Heart left ventricle (tissue), 16 donors: ENCODE results near the gene USP8. TPM values are rescaled to one million over a fixed set of nuclear protein-coding genes. Genes with fewer than 3 reads are reported as not detected.

ENCODE experiments used
- ATAC-seq, 4 donors: fragments of 200-7000 bp; cut with Tn5 transposase; one replicate each; pipeline ENCODE4 v1.9.1; 2020 to 2022; ENCODE audit warnings: moderate library complexity in 4 of 4, mild to moderate bottlenecking in 3 of 4, moderate number of reproducible peaks in 1 of 4
- DNase-seq, 5 donors: peaks; one replicate each; pipeline ENCODE4 v3.0.0-alpha.2; 2020
- H3K27ac ChIP-seq, 12 donors: fragments of 200-600 bp; sonication (generic) in 4 of 12; one replicate each; pipeline versions ENCODE4 v1.5.0 to v1.8.0; 2016 to 2022; ENCODE audit warnings: mild to moderate bottlenecking in 2 of 12
- H3K27me3 ChIP-seq, 9 donors: fragments of 200-600 bp; sonication (generic) in 2 of 9; one replicate each; pipeline versions ENCODE4 v1.5.1 to v1.8.0; 2016 to 2022; ENCODE audit warnings: mild to moderate bottlenecking in 3 of 9
- H3K36me3 ChIP-seq, 9 donors: fragments of 200-600 bp; sonication (generic) in 2 of 9; one replicate each; pipeline versions ENCODE4 v1.5.0 to v1.8.0; 2018 to 2022; ENCODE audit warnings: mild to moderate bottlenecking in 2 of 9
- H3K4me1 ChIP-seq, 12 donors: fragments of 200-600 bp; sonication (generic) in 4 of 12; one replicate each; pipeline versions ENCODE4 v1.5.0 to v1.8.0; 2016 to 2022; ENCODE audit warnings: mild to moderate bottlenecking in 3 of 12
- H3K4me3 ChIP-seq, 12 donors: fragments of 200-600 bp; sonication (generic) in 4 of 12; one replicate each; pipeline versions ENCODE4 v1.5.0 to v1.8.0; 2017 to 2022; ENCODE audit warnings: mild to moderate bottlenecking in 9 of 12, moderate library complexity in 4 of 12
- H3K9me3 ChIP-seq, 12 donors: fragments of 200-600 bp; sonication (generic) in 4 of 12; one replicate each; pipeline versions ENCODE4 v1.5.0 to v1.8.0; 2016 to 2022; ENCODE audit warnings: mild to moderate bottlenecking in 1 of 12
- POLR2A ChIP-seq, 2 donors: fragments of 450-650 bp; IDR thresholded peaks; one replicate each; pipeline ENCODE4 v1.6.1; 2017; ENCODE audit warnings: antibody characterized with exemption in 2 of 2, mild to moderate bottlenecking in 2 of 2, moderate library complexity in 2 of 2
- WGBS, 4 donors: extraction: QIAGEN DNeasy Blood & Tissue Kit in 2 of 4; methylation state at CpG; one replicate each; pipeline versions ENCODE4 v1.1.5 to v1.1.7; 2013 to 2018; 5-methylcytosine and 5-hydroxymethylcytosine counted together
- intact Hi-C, 10 donors: fragments of 100-400 bp; cut with DNase I; formaldehyde crosslinking; loops; one replicate each; pipeline versions ENCODE4 v1.11.1 to v1.14.2; 2022
- polyA plus RNA-seq, 2 donors: library from polyadenylated mRNA; stranded (reverse); fragments of 200-250 nt; gene quantifications; one replicate each; pipeline ENCODE4 v1.2.3, GENCODE V29; 2013
- total RNA-seq, 9 donors: library from RNA; depleted of rRNA in 2 of 9; stranded (reverse); fragments of >200 nt in 2 of 9; fragmentation: NEBNext Ultra II Directional in 3 of 9; extraction: Animal tissue kit (Norgen Biotek cat#: 25700) in 3 of 9; gene quantifications; one replicate each; pipeline versions ENCODE4 v1.1.0 to v1.2.4, GENCODE V29; 2016 to 2023
- TF ChIP-seq, protein P1 (sequence below), 12 donors: fragments of 200-600 bp; sonication (generic) in 4 of 12; IDR thresholded peaks; one replicate each; pipeline versions ENCODE4 v1.5.0 to v1.8.0; 2018 to 2022; ENCODE audit warnings: antibody characterized with exemption in 12 of 12, mild to moderate bottlenecking in 5 of 12
- donor health status: ischemic (EF 13 %, LVEDD 7.1; RV severe dilation, severe dysfunction).
- donor health status: healthy with polysubstance abuse.
- donor health status: DM: no; HTN: yes; CAD: no.
- donor health status: DM: no; HTN: no; CAD: no.
- donor health status: ischemic (EF 25% LVEDD 6.9; RV normal size, moderate dysfunction).
- donor health status: ischemic (EF 25% LVEDD 5.7; RV mildly dilated, moderate dysfunction).
- donor health status: healthy.
- donor health status: DM: yes; HTN: yes; CAD: no.
- donor health status: ischemic (EF 35%, LVEDD 5.7; RV mildly dilated, moderate dysfunction).
- donor health status: nonischemic (EF 11% LVEDD 7.7; RV severe dilation, severe dysfunction).
- donor health status: DM: yes; HTN: yes; CAD: no.
- donor health status: PGD.
- donor health status: ischemic (EF 29% LVEDD 5.4; RV normal size, mild dysfunction).
- donor health status: nonischemic (EF 23%, LVEDD 6.1; RV moderate dilation, normal function).

USP8 gene
- total and polyA plus RNA-seq, 11 donors: 12.6 to 53.3 (median 40.8) TPM

DNA sequence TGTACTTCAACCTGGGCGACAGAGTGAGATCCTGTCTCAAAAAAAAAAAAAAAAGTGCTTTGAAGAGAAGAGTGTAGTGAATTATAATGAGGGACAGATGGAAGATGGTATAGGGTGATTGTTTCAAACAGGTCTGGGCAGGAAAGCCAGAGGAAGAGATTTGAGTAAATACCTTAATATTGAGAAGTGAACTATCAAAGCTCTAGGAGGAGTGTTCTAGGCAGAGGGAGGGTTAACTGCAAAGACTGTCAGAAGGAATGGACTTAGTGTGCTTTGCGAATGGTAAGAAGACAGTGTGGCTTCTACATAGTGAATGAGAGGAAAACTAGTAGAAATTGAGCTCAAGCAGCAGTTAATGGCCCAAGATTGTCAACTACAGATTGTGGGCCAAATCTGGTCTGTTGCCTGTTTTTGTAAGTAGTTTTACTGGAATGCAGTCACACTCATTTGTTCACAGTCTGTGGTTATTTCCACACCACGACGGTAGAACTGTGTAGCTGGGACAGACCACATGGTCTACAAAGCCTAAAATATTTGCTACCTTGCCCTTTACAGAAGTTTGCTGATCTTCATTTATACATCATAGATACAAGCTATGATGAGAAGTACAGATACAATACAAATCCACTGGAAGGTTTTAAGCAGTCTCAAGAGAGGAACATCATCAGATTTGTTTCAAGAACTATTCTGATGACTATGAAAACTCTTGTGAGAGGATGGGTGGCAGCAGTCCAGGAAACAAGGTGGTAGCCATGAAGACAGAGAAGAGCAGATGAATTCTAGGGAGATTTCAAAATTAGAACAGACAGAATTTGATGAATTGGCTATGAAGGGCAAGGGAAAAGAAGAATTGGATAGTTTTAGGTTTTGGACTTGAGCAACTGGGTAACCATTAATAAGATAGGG is 138.8 kb downstream of the USP8 start:
- H3K9me3 ChIP-seq: no peaks in the 10 kb centered on the region
- no peaks in the 10 kb centered on the region for H3K27me3 ChIP-seq
- DNase-seq (no peak), ATAC-seq (peak in 1 of 4 donors; percentile 14)
- TF ChIP-seq, protein P1, sequence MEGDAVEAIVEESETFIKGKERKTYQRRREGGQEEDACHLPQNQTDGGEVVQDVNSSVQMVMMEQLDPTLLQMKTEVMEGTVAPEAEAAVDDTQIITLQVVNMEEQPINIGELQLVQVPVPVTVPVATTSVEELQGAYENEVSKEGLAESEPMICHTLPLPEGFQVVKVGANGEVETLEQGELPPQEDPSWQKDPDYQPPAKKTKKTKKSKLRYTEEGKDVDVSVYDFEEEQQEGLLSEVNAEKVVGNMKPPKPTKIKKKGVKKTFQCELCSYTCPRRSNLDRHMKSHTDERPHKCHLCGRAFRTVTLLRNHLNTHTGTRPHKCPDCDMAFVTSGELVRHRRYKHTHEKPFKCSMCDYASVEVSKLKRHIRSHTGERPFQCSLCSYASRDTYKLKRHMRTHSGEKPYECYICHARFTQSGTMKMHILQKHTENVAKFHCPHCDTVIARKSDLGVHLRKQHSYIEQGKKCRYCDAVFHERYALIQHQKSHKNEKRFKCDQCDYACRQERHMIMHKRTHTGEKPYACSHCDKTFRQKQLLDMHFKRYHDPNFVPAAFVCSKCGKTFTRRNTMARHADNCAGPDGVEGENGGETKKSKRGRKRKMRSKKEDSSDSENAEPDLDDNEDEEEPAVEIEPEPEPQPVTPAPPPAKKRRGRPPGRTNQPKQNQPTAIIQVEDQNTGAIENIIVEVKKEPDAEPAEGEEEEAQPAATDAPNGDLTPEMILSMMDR (IDR thresholded peaks at IDR 0.05): no peak
- no peak for TF ChIP-seq POLR2A (IDR thresholded peaks at IDR 0.05)
- peaks cover 0 to 98% (median 85%) of the 10 kb centered on the region in 9 donors for H3K36me3 ChIP-seq
- no peaks in the 10 kb centered on the region for H3K4me1 ChIP-seq
- no peak overlapping the region for H3K27ac ChIP-seq
- intact Hi-C loops: loop anchor here in 1 of 10 donors (10.0 kb wide), 1 partner anchor 82 kb away; no protein-coding TSS in a partner anchor
- H3K4me3 ChIP-seq: no peak overlapping the region
- WGBS, 4 donors: 70 to 83% (median 77%) methylated on average over 4 of the region's 4 CpGs

DNA sequence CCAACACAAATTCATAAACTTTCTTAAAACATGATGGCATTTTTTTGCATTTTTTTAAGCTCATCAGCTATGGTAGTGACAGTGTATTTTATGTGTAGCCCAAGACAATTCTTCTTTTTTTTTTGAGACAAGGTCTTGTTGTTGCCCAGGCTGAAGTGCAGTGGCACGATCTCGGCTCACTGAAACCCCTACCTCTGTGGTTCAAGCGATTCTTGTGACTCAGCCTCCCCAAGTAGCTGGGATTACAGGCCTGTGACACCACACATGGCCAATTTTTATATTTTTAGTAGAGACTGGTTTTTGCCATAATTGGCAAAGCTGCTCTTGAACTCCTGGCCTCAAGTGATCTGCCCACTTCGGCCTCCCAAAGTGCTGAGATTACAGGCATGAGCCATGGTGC is 139.6 kb downstream of the USP8 start:
- Histone ChIP-seq H3K36me3 (peaks cover 0 to 98% (median 84%) of the 10 kb centered on the region in 9 donors), H3K27me3 (no peaks in the 10 kb centered on the region), H3K9me3 (no peaks in the 10 kb centered on the region), H3K4me1 (no peaks in the 10 kb centered on the region), H3K4me3 (no peak overlapping the region), H3K27ac (no peak overlapping the region)
- no peak for TF ChIP-seq POLR2A (IDR thresholded peaks at IDR 0.05)
- TF ChIP-seq, protein P1 (IDR thresholded peaks at IDR 0.05): no peak
- WGBS, 4 donors: 89 to 97% (median 95%) methylated on average over 4 of the region's 4 CpGs
- no peak for ATAC-seq
- DNase-seq: no peak
- intact Hi-C loops: loop anchor here in 1 of 10 donors (10.0 kb wide), 1 partner anchor 81 kb away; no protein-coding TSS in a partner anchor

Other genes with a start within 250 kb of the USP8 start
- under 1 TPM in 2 of 9 donors, not detected in 7; 0.12 to 0.29 TPM for gene SLC27A2, start 242.2 kb upstream of the USP8 start, total RNA-seq
- gene SLC27A2, start 242.2 kb upstream of the USP8 start, polyA plus RNA-seq: under 1 TPM in 1 of 2 donors, not detected in 1; 0.04 TPM
- gene HDC, start 158.7 kb upstream of the USP8 start, total RNA-seq: under 1 TPM in 7 of 9 donors, not detected in 2; 0.18 to 0.97 (median 0.46) TPM
- gene HDC, start 158.7 kb upstream of the USP8 start, polyA plus RNA-seq: under 1 TPM in 1 of 2 donors, not detected in 1; 0.19 TPM
- 10 to 100 TPM in 3 of 9 donors, 1 to 10 TPM in 6; 7.0 to 14.2 (median 9.6) TPM for gene GABPB1, start 69.2 kb upstream of the USP8 start, total RNA-seq
- 1 to 10 TPM; 3.6 to 9.8 TPM for gene GABPB1, start 69.2 kb upstream of the USP8 start, polyA plus RNA-seq
- 1 to 10 TPM in 2 of 9 donors, under 1 TPM in 4, not detected in 3; 0.50 to 2.2 (median 0.93) TPM for gene USP50, start 122.3 kb downstream of the USP8 start, total RNA-seq
- not detected for gene USP50, start 122.3 kb downstream of the USP8 start, polyA plus RNA-seq